Astrocyte of the spinal cord (primary cell): ENCODE data around the gene LMO1.

Source experiments
- DNase-seq: peaks from one replicate; pipeline ENCODE4 v3.0.0; 2011; ENCODE audit warnings: low read depth, low spot score
- H3K4me3 ChIP-seq: 2 replicates; pipeline ENCODE4 v1.5.1; 2011; ENCODE audit warnings: low read depth, mild to moderate bottlenecking, low read length, moderate library complexity
- in situ Hi-C: cut with HindIII; loops from 2 replicates; pipeline ENCODE4 v1.10.0; 2017; ENCODE audit warnings: low sequenced_read_pairs
- TF ChIP-seq, protein P1 (sequence below): IDR thresholded peaks from 2 replicates; pipeline ENCODE4 v1.5.1; 2012; ENCODE audit warnings: low read depth, mild to moderate bottlenecking, low read length, inconsistent platforms

LMO1 gene

DNA sequence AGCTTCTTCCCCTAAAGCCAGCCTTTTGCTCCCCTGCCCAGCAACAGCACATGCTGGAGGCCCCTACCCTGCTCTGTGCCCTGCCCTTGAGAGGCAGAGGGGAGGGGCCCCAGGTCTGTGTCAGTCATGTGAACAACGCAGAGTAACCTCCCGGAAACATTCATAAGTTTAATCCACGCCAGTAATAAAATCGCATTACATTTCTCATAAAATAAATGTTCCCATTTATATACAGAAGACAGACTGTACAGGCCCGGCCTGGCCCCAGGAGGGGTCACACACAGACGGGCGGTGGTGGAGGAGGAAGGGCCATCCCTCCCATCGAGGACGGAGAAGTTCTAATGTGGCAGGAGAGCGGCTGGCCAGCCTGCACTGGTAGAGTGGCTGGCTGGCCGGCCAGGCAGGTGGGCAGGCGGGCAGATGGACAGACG is 39.5 kb downstream of the LMO1 start:
- in situ Hi-C loops: no loop called here
- no peak for DNase-seq
- H3K4me3 ChIP-seq: no peak overlapping the region
- TF ChIP-seq, protein P1, sequence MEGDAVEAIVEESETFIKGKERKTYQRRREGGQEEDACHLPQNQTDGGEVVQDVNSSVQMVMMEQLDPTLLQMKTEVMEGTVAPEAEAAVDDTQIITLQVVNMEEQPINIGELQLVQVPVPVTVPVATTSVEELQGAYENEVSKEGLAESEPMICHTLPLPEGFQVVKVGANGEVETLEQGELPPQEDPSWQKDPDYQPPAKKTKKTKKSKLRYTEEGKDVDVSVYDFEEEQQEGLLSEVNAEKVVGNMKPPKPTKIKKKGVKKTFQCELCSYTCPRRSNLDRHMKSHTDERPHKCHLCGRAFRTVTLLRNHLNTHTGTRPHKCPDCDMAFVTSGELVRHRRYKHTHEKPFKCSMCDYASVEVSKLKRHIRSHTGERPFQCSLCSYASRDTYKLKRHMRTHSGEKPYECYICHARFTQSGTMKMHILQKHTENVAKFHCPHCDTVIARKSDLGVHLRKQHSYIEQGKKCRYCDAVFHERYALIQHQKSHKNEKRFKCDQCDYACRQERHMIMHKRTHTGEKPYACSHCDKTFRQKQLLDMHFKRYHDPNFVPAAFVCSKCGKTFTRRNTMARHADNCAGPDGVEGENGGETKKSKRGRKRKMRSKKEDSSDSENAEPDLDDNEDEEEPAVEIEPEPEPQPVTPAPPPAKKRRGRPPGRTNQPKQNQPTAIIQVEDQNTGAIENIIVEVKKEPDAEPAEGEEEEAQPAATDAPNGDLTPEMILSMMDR: no peak

DNA sequence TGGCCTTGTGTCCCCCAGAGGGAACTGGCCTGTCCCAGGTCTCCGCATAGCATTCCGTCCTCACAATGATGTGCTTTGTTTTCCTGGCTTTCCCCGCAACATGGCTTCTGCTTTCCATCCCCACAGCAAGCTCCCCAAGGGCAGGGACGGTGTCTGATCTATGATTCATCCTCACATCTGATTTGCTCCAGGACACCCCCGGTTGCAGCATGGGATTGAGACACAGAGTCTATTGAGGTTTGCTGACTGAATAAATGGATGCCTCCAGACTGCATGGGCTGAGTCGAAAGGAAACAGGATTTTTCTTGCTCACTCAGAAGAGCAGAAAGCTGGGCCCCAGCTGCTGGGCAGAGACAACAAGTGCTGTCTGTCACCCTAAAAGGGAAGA is 40.2 kb downstream of the LMO1 start:
- TF ChIP-seq, protein P1: no peak
- H3K4me3 ChIP-seq: no peak overlapping the region
- DNase-seq: no peak
- in situ Hi-C loops: no loop called here

DNA sequence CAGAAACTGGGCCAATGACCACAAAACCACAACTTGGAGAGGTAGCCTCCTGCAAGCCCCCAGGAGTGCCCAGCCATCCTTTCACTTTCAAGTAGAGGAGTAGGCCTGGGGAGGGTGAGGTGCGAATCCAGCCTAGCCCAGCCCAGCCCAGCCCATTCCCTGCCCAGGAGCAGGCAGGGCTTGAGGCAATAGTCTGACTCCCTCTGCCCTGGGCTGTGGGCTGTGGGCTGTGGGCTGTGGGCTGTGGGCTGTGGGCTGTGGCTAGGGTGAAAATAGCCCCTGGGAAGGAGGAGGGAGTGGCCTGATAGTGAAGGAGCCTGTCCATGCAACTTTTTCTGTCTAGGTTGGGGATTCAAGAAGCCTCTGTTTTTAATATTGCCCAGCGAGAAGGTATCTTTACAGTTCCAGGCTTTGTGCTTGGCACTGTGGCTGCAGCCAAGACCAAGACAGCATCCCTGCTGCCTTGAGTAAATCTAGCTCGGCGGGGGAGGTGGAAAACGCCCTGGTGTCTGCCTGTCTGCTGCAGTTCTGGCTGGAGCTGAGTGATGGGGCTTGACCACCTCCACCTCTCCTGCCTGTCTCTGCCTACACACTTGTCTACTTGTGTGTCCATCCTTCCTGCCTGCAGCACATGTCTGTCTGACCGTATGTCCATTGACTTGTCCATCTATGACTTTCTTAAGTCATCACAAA is 40.7 kb downstream of the LMO1 start:
- H3K4me3 ChIP-seq: no peak overlapping the region
- in situ Hi-C loops: no loop called here
- TF ChIP-seq, protein P1: no peak
- no peak for DNase-seq

DNA sequence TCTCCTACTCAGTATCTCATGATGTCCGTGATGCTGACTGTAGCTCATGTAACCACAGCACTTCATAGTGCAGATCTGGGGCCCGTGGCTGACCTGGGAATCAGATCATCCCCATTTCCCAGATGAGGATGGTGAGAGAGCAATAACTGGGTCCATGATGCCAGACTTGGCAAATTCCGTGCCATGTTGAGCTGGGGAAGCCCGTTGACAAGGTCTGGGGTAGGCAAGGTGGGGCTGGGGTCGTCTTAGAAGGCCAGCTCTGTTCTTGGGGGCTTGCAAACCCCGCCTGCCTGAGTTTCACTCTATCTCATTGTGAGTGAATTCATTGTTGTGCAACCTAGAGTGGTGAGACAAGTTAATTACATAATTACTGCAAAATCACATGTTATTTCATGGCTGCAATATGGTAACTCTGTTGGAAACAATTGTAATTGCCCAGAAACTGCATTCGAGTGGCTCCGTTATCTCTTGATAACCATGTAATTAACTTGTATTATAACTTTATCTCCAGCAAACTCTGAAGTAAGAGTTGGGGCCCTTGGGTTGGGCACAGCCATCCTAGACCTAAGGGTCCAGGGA is 41.7 kb downstream of the LMO1 start:
- TF ChIP-seq, protein P1: no peak
- H3K4me3 ChIP-seq: no peak overlapping the region
- no peak for DNase-seq
- in situ Hi-C loops: no loop called here

DNA sequence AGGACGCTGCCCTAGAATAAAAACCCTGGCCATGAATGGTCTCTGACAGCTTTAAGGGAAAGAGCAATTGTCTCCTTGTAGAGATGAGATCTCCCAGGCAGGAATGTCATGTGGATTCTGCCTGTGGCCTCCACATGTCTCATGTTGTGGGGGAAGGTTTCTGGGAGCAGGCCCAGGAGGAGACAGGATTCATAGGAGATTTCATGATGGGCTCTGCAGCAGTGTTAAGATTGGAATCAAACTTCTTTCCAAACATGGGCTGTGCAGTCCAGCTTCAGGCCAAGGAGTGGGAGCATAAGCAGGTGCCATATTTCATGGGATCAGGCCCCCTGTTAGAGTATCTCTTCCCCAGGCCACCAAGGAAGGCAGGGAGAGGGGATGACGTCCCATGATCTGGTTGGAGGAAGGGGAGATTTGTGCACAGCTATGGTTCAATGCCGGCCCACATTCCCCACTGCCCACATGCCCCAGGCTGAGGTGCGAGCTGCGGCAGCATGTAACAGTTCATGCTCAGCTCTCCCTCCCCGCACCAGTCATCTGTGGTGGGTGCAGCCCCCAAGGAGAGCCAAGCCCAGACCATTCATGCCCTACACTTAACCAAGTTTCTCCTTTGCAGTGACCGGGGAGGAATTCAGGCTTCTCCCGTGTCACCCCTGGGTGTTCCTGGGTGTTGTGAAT is 42.5 kb downstream of the LMO1 start:
- DNase-seq: no peak
- TF ChIP-seq, protein P1: no peak
- H3K4me3 ChIP-seq: no peak overlapping the region
- in situ Hi-C loops: no loop called here

DNA sequence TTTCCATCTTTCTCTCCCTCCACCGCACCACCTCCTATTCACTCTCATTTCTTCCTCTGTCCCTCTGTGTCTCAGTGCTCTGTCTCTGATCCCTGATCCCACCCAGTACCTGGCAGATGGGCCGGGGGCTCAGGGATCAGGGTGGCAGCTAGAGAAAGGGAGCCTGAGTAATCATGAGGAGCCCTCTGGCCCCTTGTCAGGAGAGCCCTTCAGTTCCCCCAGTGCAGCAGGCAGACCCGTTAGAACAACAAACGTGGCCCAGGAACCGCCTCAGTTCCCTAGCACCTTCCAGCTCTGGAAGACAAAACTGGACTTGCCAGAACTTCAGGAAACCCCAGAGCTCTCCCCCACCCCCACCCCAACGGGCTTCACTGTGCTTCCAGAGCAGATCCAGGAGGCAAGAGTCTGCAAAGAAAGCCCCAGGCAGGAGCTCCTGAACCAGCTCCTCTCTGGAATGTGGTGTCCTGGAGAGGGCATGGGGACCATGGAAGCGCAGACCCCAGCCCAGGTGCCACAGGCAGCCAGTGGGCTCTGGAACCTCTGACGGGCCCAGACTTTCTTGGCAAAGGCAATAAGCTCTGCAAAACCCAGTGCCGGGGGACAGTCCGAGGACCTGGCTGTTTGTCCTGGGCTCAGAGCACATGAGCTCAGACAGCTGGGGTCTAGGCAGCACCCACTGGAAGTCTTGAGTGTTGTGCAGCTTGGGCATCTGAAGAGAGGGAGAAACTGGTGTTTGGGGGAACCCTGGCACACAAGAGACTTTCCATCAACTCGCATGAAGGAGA is 43.2 kb downstream of the LMO1 start:
- H3K4me3 ChIP-seq: no peak overlapping the region
- no peak for DNase-seq
- in situ Hi-C loops: no loop called here
- TF ChIP-seq, protein P1: no peak
